ENCODE results near the gene SDR42E2.
"Not testable (repeated sequence)": the region's sequence is repeated elsewhere in the genome, so short reads cannot be mapped to it uniquely, and the experiment has no call there.

Gene SDR42E2

GRCh38 chr16:22191532-22192260 is 29.4 kb downstream of the SDR42E2 start:
- DNase-seq (ENCODE audit: low read depth), result no peak

DNA sequence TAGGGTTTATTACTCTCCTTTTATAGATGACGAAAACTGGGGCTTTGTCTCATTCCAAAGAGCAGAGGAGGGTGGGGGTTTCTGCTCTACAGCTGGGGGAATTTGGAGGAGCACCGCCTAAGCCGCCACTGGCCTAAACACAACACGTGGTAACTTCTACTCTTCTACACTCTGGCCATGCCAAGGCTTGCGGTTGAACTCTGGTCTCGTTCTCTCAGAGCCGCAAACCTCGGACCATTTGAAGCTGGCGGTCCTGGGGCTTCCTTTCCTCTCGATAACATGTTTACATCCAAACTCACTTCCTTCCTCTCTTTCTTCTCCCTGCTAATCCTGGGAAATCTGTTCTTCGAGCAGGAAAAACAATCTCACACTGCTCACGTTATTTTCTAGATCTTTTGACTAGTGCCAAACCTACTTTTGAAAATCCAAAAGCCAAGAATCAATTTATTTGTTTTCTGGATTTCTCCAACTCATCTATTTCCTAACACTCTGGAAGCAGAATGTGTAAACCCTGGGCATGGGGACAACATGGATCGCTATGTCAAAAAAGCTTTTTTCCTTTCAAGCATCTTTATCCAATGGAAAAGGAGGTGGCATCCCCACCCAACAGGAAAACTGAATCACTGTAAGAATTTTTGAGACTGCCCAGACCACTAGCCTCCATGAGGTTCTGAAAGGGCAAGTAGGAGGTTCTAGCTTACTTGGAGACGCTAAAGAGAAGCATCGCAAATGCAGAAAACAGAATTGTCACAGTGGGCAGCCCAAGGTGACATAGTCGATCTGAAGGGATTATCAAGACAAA is 30.2 kb downstream of the SDR42E2 start:
- peak; percentile 91 for DNase-seq (ENCODE audit: low read depth)

- DNase-seq (ENCODE audit: low read depth), result no peak
Observed at GRCh38 chr16:22193063-22193411, 30.7 kb downstream of the SDR42E2 start.

- no peak for DNase-seq (ENCODE audit: low read depth)
Observed at GRCh38 chr16:22194707-22195444, 32.6 kb downstream of the SDR42E2 start.

GRCh38 chr16:22195445-22195694 is 33.1 kb downstream of the SDR42E2 start:
- no peak for DNase-seq (ENCODE audit: low read depth)

DNA sequence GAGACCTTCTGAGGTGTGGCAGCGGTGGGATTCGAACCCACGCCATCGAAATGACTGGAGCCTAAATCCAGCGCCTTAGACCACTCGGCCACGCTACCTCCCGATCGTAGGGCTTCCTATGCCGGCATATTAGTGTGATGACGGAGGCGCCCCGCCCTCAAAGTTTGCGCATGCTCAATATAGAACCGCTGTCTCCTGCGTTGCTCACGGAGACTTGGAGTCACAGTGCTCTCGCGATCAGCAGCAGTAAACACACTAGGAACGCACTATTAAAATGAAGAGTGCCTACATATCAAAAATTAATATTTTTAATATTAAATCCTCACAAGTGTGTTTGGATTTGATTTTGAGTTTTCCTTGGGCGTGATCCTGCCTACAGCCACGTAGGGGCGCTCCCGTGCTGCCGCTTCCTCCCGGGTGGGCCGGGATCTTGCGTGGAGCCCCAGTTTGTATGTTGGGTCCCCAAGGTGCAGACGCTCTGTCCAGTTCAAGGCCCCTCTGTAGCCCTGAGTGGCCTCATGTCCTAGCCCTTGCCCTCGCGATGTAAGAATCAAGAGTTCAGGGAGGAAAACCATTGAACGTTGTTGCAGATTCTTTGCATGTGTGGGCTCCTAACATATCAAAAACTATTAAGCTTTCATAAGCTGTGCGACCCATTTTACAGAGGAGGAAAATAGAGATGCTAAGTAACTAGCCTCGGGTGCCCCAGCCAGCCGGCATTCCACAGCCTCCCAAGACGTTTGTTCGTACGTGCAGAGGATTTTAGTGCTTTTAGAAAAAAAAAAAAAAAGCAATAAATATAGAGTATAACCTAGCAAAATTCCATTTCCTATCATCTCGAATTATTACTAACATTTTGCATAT is 33.6 kb downstream of the SDR42E2 start:
- peak; percentile 78 for DNase-seq (ENCODE audit: low read depth)

DNA sequence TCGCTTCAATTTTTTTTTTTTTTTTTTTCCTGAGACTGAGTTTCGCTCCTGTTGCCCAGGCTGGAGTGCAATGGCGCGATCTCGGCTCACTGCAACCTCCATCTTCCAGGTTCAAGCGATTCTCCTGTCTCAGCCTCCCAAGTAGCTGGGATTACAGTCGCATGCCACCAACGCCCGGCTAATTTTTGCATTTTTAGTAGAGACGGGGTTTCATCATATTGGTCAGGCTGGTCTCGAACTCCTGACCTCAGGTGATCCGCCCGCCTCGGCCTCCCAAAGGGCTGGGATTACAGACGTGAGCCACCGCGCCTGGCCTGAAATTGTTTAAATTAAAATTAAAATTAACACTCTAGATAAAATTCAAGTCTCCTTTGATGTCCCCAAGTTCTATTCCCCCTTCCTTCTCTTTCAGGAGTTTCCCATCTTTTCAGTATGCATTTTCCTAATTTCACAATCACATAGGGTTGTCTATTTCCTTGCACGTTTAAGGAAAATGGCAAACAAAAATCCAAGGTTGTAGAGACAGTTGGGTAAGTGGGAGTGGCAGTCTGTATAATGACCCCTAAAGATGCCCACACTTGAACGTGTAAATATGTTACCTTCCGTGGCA is 34.4 kb downstream of the SDR42E2 start:
- DNase-seq (ENCODE audit: low read depth), result not testable (repeated sequence)

GRCh38 chr16:22198547-22199293 is 36.4 kb downstream of the SDR42E2 start:
- no peak for DNase-seq (ENCODE audit: low read depth)

DNA sequence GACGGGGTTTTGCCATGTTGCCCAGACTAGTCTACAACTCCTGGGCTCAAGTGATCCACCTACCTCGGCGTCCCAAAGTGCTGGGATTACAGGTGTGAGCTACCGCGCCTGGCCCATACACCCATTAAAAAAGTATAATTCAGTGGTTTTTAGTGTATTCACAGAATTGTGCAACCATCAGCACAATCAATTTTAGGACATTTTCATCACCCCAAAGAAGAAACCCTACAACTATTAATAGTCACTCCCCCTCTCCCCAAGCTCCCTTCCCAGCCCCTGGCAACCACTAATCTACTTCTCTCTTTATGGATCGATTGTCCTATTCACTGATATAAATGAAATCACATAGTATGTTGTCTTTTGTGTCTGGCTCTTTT is 39.9 kb downstream of the SDR42E2 start:
- no peak for DNase-seq (ENCODE audit: low read depth)

GRCh38 chr16:22203091-22203490 is 40.8 kb downstream of the SDR42E2 start:
- DNase-seq (ENCODE audit: low read depth), result no peak

DNA sequence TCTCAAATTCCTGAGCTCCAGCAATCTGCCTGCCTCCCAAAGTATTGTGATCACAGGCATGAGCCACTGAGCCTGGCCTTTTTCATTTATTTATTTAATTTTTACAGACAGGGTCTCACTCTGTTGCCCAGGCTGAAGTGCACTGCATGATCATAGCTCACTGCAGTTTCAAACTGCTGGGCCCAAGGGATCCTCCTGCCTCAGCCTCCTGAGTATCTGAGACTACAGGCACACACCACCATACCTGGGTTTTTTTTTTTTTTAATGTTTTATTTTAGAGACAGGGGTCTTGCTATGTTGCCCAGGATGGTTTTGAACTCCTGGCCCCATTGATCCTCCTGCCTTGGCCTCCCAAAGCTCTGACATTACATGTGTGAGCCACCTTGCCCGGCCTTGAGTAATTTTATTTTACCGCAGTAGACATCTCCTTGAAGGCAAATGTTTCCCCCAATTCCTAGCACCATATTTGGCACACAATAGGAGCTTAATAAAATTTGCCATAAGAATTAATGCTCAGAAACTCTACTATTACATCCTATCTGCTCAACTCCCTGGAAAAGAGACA is 41.9 kb downstream of the SDR42E2 start:
- DNase-seq (ENCODE audit: low read depth), result no peak

GRCh38 chr16:22205577-22206012 is 43.3 kb downstream of the SDR42E2 start:
- no peak for DNase-seq (ENCODE audit: low read depth)

- peak; percentile 94 for DNase-seq (ENCODE audit: low read depth)
Observed at GRCh38 chr16:22206013-22206841, 43.9 kb downstream of the SDR42E2 start, which contains the start of gene EEF2K. EEF2K (plus strand) TSS chr16:22206278; CDS start chr16:22225730, 19,452 bp downstream.

DNA sequence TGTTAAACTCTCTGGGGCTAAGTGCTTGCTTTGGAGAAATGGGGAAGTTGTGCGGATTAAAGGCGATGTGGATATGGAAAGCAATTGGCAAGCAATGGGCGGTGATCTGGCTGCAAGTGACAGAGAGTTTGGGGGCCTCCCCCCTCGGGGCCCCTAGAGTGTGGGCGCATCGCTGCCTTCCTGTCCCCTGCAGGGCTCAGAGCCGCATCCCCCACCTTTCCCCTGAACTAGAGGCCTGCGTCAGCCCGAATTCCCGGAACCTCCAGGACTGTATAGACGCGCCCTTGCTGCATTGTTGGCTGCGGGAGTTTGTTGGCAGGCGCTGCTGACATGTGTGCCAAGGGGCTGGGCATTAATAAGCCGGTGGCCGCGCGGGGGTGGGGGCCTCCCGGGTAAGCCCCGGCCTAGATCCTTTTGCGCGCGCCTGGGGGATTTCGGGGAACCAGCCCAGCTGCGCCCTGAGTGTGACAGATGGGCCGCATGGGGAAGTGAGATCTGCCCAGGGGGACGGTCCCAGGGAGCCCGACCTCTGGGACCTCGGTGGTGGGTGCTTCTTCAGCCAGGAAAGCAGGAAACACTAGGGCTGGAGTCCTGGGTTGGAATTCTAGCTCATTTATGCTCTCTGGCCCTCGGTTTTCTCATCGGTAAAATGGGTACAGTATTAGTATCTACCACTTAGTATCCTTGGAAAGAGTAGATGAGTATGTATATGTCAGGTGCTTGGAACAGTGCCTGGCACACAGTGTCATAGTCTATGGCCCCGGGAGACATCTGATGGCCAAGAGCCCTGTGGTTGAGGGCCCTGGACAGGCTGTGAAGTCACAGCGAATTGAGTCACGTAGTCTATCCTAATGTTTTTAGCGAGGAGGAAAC is 44.8 kb downstream of the SDR42E2 start:
- peak; percentile 43 for DNase-seq (ENCODE audit: low read depth)

DNA sequence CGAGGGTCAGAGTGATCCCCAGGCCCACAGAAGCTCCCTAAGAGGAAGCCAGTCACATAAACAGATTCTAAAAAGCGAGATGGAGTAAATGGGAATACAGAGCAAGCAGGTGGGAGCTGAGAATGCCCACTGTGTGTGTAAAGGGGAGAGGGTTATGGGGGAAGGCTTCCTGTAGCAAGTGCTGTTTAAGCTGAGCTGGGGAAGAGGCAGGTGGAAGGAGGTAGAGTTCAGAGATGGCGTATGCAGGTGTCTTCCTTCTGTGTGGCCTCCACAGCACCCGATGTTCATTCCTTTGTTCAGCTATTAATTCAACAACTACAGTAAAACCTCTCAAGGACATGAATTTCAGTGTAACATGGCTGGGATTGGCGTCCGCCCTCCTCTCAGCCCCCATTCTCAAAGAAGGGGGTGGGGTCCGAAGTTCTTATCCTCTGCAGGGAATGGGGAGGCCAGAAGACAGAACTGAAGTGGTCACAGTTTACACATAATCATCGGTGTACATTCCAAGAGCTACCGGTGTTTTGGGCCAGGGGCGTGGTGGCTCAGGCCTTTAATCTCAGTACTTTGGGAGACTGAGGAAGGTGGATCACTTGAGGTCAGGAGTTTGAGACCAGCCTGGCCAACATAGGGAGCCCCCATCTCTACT is 45.5 kb downstream of the SDR42E2 start:
- no peak for DNase-seq (ENCODE audit: low read depth)

GRCh38 chr16:22210285-22210684 is 48.0 kb downstream of the SDR42E2 start:
- no peak for DNase-seq (ENCODE audit: low read depth)

- DNase-seq (ENCODE audit: low read depth), result no peak
Observed at GRCh38 chr16:22210854-22211253, 48.5 kb downstream of the SDR42E2 start.

DNA sequence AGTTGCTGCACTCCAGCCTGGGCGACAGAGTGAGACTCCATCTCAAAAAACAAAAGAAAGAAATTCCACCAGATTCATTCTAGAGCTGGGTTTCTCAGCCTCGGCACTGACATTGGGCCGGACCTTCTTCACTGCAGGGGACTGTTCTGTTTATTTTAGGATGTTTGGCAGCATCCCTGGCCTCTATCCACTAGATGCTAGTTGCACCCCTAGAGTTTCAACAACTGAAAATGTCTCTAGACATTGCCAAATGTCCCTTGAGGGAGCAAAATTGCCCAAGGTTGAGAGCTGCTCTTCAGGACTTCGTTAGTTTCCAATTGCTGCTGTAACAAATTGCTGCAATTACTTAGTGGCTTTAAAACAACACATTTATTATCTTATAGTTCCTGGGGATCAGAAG is 50.9 kb downstream of the SDR42E2 start:
- no peak for DNase-seq (ENCODE audit: low read depth)
